Measurements from ENCODE around the gene GPR150. TPM values are rescaled to one million over a fixed set of nuclear protein-coding genes. Genes with fewer than 3 reads are reported as not detected.
A peak's percentile ranks its signal among the peaks of the same experiment; 100 is the strongest.

Gene GPR150
- 0.66 TPM for polyA plus RNA-seq

DNA sequence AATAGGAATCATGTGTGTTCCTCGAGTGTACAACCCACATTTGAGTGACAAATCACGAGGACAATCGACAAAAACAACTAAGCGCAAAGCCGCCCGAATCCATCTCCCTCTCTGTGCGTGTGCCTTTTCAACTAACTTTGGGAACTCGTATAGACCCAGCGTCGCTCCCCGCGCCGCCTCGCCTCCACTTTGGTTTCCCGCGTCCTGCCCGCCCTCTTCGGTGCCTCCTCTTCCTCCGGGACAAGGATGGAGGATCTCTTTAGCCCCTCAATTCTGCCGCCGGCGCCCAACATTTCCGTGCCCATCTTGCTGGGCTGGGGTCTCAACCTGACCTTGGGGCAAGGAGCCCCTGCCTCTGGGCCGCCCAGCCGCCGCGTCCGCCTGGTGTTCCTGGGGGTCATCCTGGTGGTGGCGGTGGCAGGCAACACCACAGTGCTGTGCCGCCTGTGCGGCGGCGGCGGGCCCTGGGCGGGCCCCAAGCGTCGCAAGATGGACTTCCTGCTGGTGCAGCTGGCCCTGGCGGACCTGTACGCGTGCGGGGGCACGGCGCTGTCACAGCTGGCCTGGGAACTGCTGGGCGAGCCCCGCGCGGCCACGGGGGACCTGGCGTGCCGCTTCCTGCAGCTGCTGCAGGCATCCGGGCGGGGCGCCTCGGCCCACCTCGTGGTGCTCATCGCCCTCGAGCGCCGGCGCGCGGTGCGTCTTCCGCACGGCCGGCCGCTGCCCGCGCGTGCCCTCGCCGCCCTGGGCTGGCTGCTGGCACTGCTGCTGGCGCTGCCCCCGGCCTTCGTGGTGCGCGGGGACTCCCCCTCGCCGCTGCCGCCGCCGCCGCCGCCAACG, at the start of gene GPR150:
GPR150 (plus strand) TSS at position 58 of the 840 bp plus-strand sequence; CDS start at position 247, 189 bp downstream.
- Mint-ChIP-seq H3K36me3 (no peaks in the 10 kb centered on the region), H3K9me3 (no peaks in the 10 kb centered on the region), H3K27me3 (peaks cover 3% of the 10 kb centered on the region), H3K4me3 (peak within 1 kb of the TSS; percentile 84 to 96 (median 92)), H3K27ac (peak within 1 kb of the TSS; percentile 20 to 90 (median 47)), H3K4me1 (peaks cover 23 to 33% (median 27%) of the 10 kb centered on the region in 3 donors)

DNA sequence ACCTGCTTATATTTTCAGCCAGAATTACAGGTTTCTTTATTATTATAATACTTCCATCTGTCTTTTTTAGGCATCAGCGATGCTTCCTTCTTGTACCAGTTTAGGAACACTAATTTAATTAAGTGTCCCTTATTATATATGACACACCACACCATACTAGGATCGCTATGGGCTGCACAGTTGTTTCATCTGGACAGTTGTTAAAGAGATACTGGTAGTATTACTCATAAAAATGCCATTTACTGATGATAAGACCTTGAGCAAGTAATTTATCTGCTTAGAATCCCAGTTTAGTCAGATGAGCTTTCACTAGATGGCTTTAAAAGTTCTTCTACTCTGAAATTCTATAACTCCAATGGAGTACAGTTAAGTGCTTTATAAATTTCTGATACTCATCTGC, 47.9 kb upstream of the GPR150 start:
- no peak overlapping the region for H3K27ac Mint-ChIP-seq
- H3K36me3 Mint-ChIP-seq: peaks cover 18% of the 10 kb centered on the region

DNA sequence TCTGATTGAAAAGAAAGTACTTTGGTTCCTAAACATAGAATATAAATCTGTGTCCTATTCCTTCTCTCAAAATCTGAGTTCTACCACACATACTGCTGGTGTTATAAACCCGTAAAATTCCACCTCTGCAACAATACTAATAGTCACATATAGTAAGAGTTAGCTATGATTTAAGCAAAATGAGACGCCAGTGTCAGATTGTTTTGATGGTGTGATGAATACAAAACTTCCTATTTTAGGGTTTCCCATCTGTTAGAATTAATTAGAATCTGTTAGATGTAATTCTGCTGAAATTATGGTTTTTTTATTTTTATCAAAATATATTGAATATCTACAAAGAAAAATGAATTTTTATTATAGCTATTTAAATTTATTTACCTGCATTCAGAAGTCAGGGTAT, 38.3 kb upstream of the GPR150 start:
- Mint-ChIP-seq H3K4me1 (no peaks in the 10 kb centered on the region), H3K36me3 (peaks cover 15% of the 10 kb centered on the region), H3K4me3 (no peak overlapping the region), H3K9me3 (no peaks in the 10 kb centered on the region), H3K27me3 (no peaks in the 10 kb centered on the region), H3K27ac (no peak overlapping the region)

More for the DNA sequence above, 47.9 kb upstream of the GPR150 start:
- Mint-ChIP-seq H3K4me3 (no peak overlapping the region), H3K27me3 (no peaks in the 10 kb centered on the region), H3K4me1 (peaks cover 0 to 2% (median 0%) of the 10 kb centered on the region in 3 donors), H3K9me3 (peaks cover 0 to 5% (median 2%) of the 10 kb centered on the region in 3 donors)

DNA sequence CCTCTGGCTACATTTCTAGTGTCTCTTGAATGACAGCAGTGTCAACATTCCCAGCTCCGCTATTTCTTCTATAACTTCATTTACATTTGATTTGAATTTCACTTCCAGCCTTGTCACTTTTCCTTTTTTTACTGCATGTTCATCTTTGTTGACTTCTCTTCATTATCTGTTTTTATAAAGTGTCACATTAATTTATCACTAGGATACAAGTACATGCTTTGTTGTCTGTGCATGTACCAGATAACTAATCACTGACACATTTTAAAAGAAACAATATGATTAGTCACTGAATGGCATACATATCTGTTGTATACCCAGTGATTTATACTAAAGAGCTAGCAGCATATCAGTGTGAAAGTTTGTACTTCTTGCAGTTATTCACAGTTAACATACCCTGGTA, 35.9 kb upstream of the GPR150 start:
- Mint-ChIP-seq H3K27me3 (no peaks in the 10 kb centered on the region), H3K36me3 (peaks cover 15% of the 10 kb centered on the region), H3K27ac (no peak overlapping the region), H3K4me3 (no peak overlapping the region), H3K4me1 (no peaks in the 10 kb centered on the region), H3K9me3 (peaks cover 0 to 2% (median 0%) of the 10 kb centered on the region in 3 donors)

- no peak overlapping the region for H3K4me3 Mint-ChIP-seq
- H3K36me3 Mint-ChIP-seq: peaks cover 6% of the 10 kb centered on the region
- H3K27me3 Mint-ChIP-seq: no peaks in the 10 kb centered on the region
- peaks cover 0 to 2% (median 0%) of the 10 kb centered on the region in 3 donors for H3K9me3 Mint-ChIP-seq
- H3K4me1 Mint-ChIP-seq: peaks cover 3 to 5% (median 4%) of the 10 kb centered on the region in 3 donors
- peak overlapping the region in 1 of 3 donors; percentile 24 for H3K27ac Mint-ChIP-seq
Measured at GRCh38 chr5:95590880-95591279, 29.0 kb upstream of the GPR150 start.

DNA sequence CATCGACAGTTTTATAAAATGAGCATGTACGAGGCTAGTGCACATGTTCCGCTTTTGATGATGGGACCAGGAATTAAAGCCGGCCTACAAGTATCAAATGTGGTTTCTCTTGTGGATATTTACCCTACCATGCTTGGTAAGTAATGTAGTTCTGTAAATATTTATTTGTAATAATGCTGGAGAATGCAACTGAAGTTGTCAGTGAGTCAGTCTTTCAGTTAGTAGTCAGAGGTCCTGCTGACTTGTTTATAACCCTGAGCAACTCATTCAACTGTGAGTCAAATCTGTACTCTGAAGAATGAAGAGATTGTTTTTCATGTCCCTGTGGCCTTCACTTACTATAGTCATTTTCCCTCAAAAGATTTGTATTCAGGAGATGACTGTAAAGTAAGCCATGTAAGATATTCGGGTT, 28.4 kb upstream of the GPR150 start:
- Mint-ChIP-seq H3K27ac (no peak overlapping the region), H3K36me3 (peaks cover 6% of the 10 kb centered on the region), H3K9me3 (peaks cover 0 to 2% (median 0%) of the 10 kb centered on the region in 3 donors), H3K27me3 (no peaks in the 10 kb centered on the region), H3K4me3 (no peak overlapping the region), H3K4me1 (peaks cover 3 to 5% (median 4%) of the 10 kb centered on the region in 3 donors)

DNA sequence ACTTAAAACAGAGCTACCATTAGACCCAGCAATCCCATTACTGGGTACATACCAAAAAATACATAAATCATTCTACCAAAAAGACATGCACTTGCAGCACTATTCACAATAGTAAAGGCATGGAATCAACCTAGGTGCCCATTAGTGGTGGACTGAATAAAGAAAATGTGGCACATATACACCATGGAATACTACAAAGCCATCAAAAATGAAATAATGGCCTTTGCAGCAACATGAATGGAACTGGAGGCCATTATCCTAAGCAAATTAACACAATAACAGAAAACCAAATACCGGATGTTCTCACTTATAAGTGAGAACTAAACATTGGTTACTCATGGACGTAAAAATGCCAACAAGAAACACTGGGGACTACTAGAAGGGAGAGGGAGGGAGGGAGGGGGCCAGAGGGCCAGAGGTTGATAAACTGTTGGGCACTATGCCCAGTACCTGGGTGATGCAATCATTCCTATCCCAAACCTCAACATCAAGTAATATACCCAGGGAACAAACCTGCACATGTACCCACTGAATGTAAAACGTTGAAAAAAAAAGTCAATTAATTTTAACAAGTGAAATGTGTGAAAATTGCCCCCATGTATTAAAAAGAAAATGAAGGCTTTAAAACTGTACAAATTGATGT, 24.5 kb upstream of the GPR150 start:
- H3K27ac Mint-ChIP-seq: no peak overlapping the region
- H3K4me3 Mint-ChIP-seq: no peak overlapping the region
- no peaks in the 10 kb centered on the region for H3K27me3 Mint-ChIP-seq
- H3K36me3 Mint-ChIP-seq: peaks cover 2% of the 10 kb centered on the region
- peaks cover 0 to 5% (median 4%) of the 10 kb centered on the region in 3 donors for H3K4me1 Mint-ChIP-seq
- no peaks in the 10 kb centered on the region for H3K9me3 Mint-ChIP-seq

DNA sequence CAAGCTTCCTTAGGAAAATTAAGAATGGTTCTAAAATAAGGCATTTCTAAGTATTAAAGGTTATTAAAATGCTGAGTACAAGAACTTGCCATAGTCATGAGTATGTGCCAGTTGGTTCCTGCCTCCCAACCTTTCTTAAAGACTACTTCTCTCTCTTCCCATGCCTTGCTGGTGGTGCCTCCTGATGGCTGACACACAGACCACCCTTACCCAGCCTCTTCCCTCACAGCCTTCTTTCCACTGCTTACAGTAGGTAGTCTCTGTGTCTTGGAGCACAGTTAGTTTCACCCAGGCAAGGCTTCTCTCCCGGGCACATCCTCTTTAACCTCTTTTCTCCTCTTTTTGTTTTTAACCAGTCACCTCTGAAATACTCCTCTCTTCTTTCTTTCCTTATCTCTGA, 20.6 kb upstream of the GPR150 start:
- no peaks in the 10 kb centered on the region for H3K9me3 Mint-ChIP-seq
- H3K27ac Mint-ChIP-seq: no peak overlapping the region
- H3K4me1 Mint-ChIP-seq: peaks cover 0 to 4% (median 0%) of the 10 kb centered on the region in 3 donors
- H3K27me3 Mint-ChIP-seq: no peaks in the 10 kb centered on the region
- peak overlapping the region in 1 of 4 donors; percentile 19 for H3K4me3 Mint-ChIP-seq
- H3K36me3 Mint-ChIP-seq: peaks cover 4% of the 10 kb centered on the region

DNA sequence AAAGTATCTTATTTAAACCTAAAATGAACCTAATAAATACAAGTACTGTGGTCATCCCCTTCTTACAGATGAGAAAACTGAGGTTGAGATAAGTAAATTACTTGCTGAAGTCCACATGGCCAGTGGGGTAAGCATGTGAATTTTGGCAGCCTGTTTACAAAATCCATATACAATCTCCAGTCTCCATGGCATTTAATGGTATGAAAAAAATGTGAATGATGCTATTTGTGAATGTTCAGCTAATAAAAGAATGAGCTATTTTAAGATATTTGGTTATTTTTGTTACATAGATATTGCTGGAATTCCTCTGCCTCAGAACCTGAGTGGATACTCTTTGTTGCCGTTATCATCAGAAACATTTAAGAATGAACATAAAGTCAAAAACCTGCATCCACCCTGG, 19.3 kb upstream of the GPR150 start:
- no peak overlapping the region for H3K4me3 Mint-ChIP-seq
- peaks cover 2% of the 10 kb centered on the region for H3K36me3 Mint-ChIP-seq
- no peaks in the 10 kb centered on the region for H3K9me3 Mint-ChIP-seq
- H3K27me3 Mint-ChIP-seq: no peaks in the 10 kb centered on the region
- H3K27ac Mint-ChIP-seq: no peak overlapping the region
- peaks cover 0 to 5% (median 0%) of the 10 kb centered on the region in 3 donors for H3K4me1 Mint-ChIP-seq

DNA sequence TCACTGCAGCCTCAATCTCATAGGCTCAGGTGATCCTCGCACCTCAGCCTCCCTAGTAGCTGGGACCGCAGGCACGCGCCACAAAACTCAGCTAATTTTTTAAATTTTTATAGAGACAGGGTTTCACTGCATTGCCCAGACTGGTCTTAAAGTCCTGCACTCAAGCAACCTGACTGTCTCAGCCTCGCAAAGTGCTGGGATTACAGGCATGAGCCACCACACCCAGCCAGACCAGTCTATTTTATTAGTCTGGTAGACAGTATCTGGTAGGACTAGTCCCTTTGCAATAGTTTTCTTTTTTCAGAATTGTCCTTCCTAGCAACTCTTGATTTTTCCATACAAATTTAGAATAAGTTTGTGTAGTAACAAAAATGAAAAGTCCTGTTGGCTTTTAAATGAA, 14.1 kb upstream of the GPR150 start:
- H3K4me1 Mint-ChIP-seq: peaks cover 0 to 5% (median 0%) of the 10 kb centered on the region in 3 donors
- no peaks in the 10 kb centered on the region for H3K9me3 Mint-ChIP-seq
- H3K27me3 Mint-ChIP-seq: peaks cover 2% of the 10 kb centered on the region
- peaks cover 4% of the 10 kb centered on the region for H3K36me3 Mint-ChIP-seq
- no peak overlapping the region for H3K27ac Mint-ChIP-seq
- H3K4me3 Mint-ChIP-seq: no peak overlapping the region

DNA sequence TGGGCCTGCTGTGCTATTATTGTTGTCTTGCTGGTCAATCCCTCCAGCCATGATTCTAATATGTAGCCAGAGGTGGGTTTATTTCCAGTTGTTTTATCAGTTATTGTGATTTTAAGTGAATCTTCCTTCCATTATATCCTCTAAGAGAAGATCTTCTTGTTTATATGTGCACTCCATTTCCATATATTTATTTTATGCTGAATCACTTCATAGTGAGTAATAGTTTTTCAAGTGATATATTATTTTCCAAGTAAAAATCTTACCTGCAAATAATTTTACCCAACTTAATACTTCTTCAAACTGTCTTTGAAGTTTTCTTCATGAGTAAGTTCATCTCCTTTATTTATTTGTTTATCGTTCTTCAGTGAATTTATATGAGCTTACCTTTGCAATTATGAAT, 13.5 kb upstream of the GPR150 start:
- Mint-ChIP-seq H3K27me3 (peaks cover 2% of the 10 kb centered on the region), H3K4me3 (no peak overlapping the region), H3K4me1 (peaks cover 0 to 5% (median 0%) of the 10 kb centered on the region in 3 donors), H3K9me3 (no peaks in the 10 kb centered on the region), H3K36me3 (peaks cover 4% of the 10 kb centered on the region), H3K27ac (no peak overlapping the region)

DNA sequence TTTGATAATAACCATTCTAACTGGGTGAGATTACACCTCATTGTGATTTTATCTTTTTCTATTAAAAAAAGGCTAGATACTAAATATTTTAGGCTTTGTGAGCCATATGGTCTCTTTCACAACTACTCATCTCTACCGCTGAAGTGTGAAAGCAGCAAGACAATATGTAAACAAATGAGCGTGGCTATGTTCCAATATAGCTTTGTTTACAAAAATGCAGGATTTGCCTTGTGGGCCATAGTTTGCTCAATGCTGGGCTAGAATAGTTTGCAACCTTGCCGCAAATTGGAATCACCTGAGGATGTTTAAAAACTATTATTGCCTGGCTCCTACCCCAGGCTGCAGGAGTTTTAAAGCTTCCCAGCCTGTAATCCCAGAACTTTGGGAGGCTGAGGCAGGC, 10.2 kb upstream of the GPR150 start:
- Mint-ChIP-seq H3K27ac (no peak overlapping the region), H3K9me3 (peaks cover 0 to 7% (median 6%) of the 10 kb centered on the region in 3 donors), H3K27me3 (peaks cover 2% of the 10 kb centered on the region), H3K36me3 (peaks cover 8% of the 10 kb centered on the region), H3K4me1 (no peaks in the 10 kb centered on the region), H3K4me3 (no peak overlapping the region)

DNA sequence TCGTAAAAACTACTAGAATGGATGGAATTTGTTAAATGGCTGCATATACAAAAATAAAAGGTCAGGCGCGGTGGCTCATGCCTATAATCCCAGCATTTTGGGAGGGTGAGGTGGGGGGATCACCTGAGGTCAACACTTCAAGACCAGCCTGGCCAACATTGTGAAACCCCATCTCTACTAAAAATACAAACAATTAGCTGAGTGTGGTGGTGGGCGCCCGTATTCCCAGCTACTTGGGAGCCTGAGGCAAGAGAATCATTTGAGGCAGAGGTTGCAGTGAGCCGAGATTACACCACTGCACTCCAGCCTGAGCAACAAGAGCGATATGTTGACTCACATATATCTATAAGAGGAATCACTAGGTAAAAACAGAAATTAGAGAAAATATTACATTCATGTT, 9.3 kb upstream of the GPR150 start:
- H3K4me1 Mint-ChIP-seq: no peaks in the 10 kb centered on the region
- peaks cover 2% of the 10 kb centered on the region for H3K27me3 Mint-ChIP-seq
- H3K9me3 Mint-ChIP-seq: peaks cover 0 to 7% (median 6%) of the 10 kb centered on the region in 3 donors
- no peak overlapping the region for H3K27ac Mint-ChIP-seq
- no peak overlapping the region for H3K4me3 Mint-ChIP-seq
- H3K36me3 Mint-ChIP-seq: peaks cover 8% of the 10 kb centered on the region

- no peaks in the 10 kb centered on the region for H3K4me1 Mint-ChIP-seq
- peaks cover 2% of the 10 kb centered on the region for H3K27me3 Mint-ChIP-seq
- H3K4me3 Mint-ChIP-seq: no peak overlapping the region
- peaks cover 0 to 7% (median 6%) of the 10 kb centered on the region in 3 donors for H3K9me3 Mint-ChIP-seq
- H3K36me3 Mint-ChIP-seq: peaks cover 8% of the 10 kb centered on the region
- H3K27ac Mint-ChIP-seq: no peak overlapping the region
Measured at GRCh38 chr5:95611396-95611795, 8.5 kb upstream of the GPR150 start.

GRCh38 chr5:95613514-95613913, 6.4 kb upstream of the GPR150 start:
- Mint-ChIP-seq H3K4me3 (no peak overlapping the region), H3K4me1 (peaks cover 1 to 4% (median 2%) of the 10 kb centered on the region in 3 donors), H3K9me3 (peaks cover 0 to 7% (median 6%) of the 10 kb centered on the region in 3 donors), H3K27me3 (peaks cover 2% of the 10 kb centered on the region), H3K27ac (no peak overlapping the region), H3K36me3 (peaks cover 8% of the 10 kb centered on the region)

Data from IgD-negative memory B cell (primary cell).